Natural killer cell (primary cell): ENCODE data around the gene TTC9B. TPM values are rescaled to one million over a fixed set of nuclear protein-coding genes. Genes with fewer than 3 reads are reported as not detected.

ENCODE experiments used
- ATAC-seq, 3 donors: fragments of 150-1000 bp in 2 of 3; fragments of 200-7000 bp in 1 of 3; cut with Tn5 transposase; 1 replicate in 1 of 3; 2 replicates in 2 of 3; pipeline ENCODE4 v1.10.0; 2021; ENCODE audit warnings: mild to moderate bottlenecking in 2 of 3, moderate library complexity in 2 of 3
- DNase-seq, 2 donors: peaks; one replicate each; pipeline versions ENCODE4 v3.0.0 to v3.0.0-alpha.2; 2013 to 2021; ENCODE audit warnings: mixed read lengths in 1 of 2
- H3K27ac ChIP-seq: one replicate; pipeline ENCODE4 v1.5.1; 2013; ENCODE audit warnings: mild to moderate bottlenecking, low read length
- H3K27me3 ChIP-seq: one replicate; pipeline ENCODE4 v1.6.1; 2013; ENCODE audit warnings: low read length; ENCODE audit not compliant: control insufficient read depth, insufficient read depth
- H3K36me3 ChIP-seq: one replicate; pipeline ENCODE4 v1.6.1; 2013; ENCODE audit warnings: low read length; ENCODE audit not compliant: control insufficient read depth, insufficient read depth
- H3K4me1 ChIP-seq: one replicate; pipeline ENCODE4 v1.6.1; 2013; ENCODE audit warnings: low read length; ENCODE audit not compliant: control insufficient read depth, insufficient read depth
- H3K4me3 ChIP-seq: one replicate; pipeline ENCODE4 v1.5.1; 2013; ENCODE audit warnings: low read length
- H3K9me3 ChIP-seq: one replicate; pipeline ENCODE4 v1.6.1; 2013; ENCODE audit warnings: low read length; ENCODE audit not compliant: control insufficient read depth, insufficient read depth
- H3K27ac Mint-ChIP-seq, 2 donors: one replicate each; pipeline ENCODE4 v1.8.0; 2022; ENCODE audit warnings: mild to moderate bottlenecking in 2 of 2, mixed read lengths in 2 of 2, moderate library complexity in 1 of 2
- H3K27me3 Mint-ChIP-seq, 2 donors: one replicate each; pipeline ENCODE4 v1.8.0; 2022; ENCODE audit warnings: low read depth in 2 of 2, mixed read lengths in 2 of 2
- H3K36me3 Mint-ChIP-seq: one replicate; pipeline ENCODE4 v1.8.0; 2022; ENCODE audit warnings: mixed read lengths
- H3K4me1 Mint-ChIP-seq, 2 donors: one replicate each; pipeline ENCODE4 v1.8.0; 2022; ENCODE audit warnings: mixed read lengths in 2 of 2
- H3K4me3 Mint-ChIP-seq: one replicate; pipeline ENCODE4 v1.8.0; 2022; ENCODE audit warnings: mild to moderate bottlenecking, moderate library complexity, mixed read lengths
- H3K9me3 Mint-ChIP-seq, 2 donors: one replicate each; pipeline ENCODE4 v1.8.0; 2022; ENCODE audit warnings: mixed read lengths in 2 of 2
- WGBS: methylation state at CpG from one replicate; pipeline ENCODE4 v1.1.7; 2013; ENCODE audit warnings: missing lambda C conversion rate; ENCODE audit not compliant: insufficient coverage; 5-methylcytosine and 5-hydroxymethylcytosine counted together
- intact Hi-C: fragments of 100-400 bp; cut with micrococcal nuclease; formaldehyde crosslinking; loops from one replicate; pipeline ENCODE4 v1.14.2; 2022
- total RNA-seq, 4 donors: library from RNA; stranded (reverse); fragments of 120-200 nt in 1 of 4; gene quantifications; one replicate each; pipeline versions ENCODE4 v1.2.3 to v1.2.4, GENCODE V29; 2013 to 2022
- TF ChIP-seq, protein P1 (sequence below): fragments of 200-600 bp; IDR thresholded peaks from one replicate; pipeline ENCODE4 v1.8.0; 2022; ENCODE audit warnings: antibody characterized with exemption

The TTC9B gene
- total RNA-seq, 3 donors from 2014 or later (not counting 1 experiment from before 2014, with no cell fraction given) = not detected

DNA sequence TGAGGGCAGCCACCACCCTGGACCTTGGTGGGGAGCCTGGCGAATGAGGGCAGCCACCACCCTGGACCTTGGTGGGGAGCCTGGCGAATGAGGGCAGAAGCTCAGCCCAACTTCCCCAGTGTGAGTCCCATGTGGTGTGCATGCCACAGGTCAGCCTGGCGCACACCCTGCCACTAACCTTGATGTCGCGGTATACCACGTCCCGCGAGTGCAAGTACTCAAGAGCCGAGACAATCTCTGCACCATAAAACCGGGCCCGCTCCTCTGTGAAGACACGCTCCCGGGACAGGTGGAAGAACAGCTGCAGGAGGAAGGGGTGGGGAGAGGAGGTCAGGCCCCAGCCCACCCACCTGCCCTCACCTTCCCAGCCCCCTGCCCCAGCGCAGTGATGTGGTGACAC lies 19.6 kb upstream of the TTC9B start:
- no peaks in the 10 kb centered on the region for H3K9me3 Mint-ChIP-seq
- 93% methylated on average over 13 of the region's 14 CpGs for WGBS
- H3K4me1 Mint-ChIP-seq = peaks cover 0 to 11% of the 10 kb centered on the region in 2 donors
- Histone ChIP-seq H3K4me3 (no peak overlapping the region), H3K36me3 (peaks cover 74% of the 10 kb centered on the region), H3K4me1 (no peaks in the 10 kb centered on the region), H3K9me3 (no peaks in the 10 kb centered on the region), H3K27ac (no peak overlapping the region), H3K27me3 (no peaks in the 10 kb centered on the region)
- DNase-seq (no peak), ATAC-seq (no peak)
- H3K27ac Mint-ChIP-seq = no peak overlapping the region
- no peak overlapping the region for H3K4me3 Mint-ChIP-seq
- TF ChIP-seq, protein P1, sequence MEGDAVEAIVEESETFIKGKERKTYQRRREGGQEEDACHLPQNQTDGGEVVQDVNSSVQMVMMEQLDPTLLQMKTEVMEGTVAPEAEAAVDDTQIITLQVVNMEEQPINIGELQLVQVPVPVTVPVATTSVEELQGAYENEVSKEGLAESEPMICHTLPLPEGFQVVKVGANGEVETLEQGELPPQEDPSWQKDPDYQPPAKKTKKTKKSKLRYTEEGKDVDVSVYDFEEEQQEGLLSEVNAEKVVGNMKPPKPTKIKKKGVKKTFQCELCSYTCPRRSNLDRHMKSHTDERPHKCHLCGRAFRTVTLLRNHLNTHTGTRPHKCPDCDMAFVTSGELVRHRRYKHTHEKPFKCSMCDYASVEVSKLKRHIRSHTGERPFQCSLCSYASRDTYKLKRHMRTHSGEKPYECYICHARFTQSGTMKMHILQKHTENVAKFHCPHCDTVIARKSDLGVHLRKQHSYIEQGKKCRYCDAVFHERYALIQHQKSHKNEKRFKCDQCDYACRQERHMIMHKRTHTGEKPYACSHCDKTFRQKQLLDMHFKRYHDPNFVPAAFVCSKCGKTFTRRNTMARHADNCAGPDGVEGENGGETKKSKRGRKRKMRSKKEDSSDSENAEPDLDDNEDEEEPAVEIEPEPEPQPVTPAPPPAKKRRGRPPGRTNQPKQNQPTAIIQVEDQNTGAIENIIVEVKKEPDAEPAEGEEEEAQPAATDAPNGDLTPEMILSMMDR = no peak
- no peaks in the 10 kb centered on the region for H3K27me3 Mint-ChIP-seq
- H3K36me3 Mint-ChIP-seq = no peaks in the 10 kb centered on the region
- intact Hi-C loops = no loop called here

- WGBS = 93% methylated on average over 6 of the region's 6 CpGs
- Histone ChIP-seq H3K27me3 (no peaks in the 10 kb centered on the region), H3K4me1 (no peaks in the 10 kb centered on the region), H3K27ac (no peak overlapping the region), H3K36me3 (peaks cover 64% of the 10 kb centered on the region), H3K4me3 (no peak overlapping the region), H3K9me3 (no peaks in the 10 kb centered on the region)
- Mint-ChIP-seq H3K27ac (no peak overlapping the region), H3K27me3 (no peaks in the 10 kb centered on the region), H3K9me3 (no peaks in the 10 kb centered on the region), H3K4me1 (peaks cover 0 to 4% of the 10 kb centered on the region in 2 donors), H3K4me3 (no peak overlapping the region), H3K36me3 (no peaks in the 10 kb centered on the region)
- no peak for ATAC-seq
- no peak for DNase-seq
- intact Hi-C loops = no loop called here
- TF ChIP-seq, protein P1 = no peak
Measured at GRCh38 chr19:40236366-40236765, 18.2 kb upstream of the TTC9B start.

DNA sequence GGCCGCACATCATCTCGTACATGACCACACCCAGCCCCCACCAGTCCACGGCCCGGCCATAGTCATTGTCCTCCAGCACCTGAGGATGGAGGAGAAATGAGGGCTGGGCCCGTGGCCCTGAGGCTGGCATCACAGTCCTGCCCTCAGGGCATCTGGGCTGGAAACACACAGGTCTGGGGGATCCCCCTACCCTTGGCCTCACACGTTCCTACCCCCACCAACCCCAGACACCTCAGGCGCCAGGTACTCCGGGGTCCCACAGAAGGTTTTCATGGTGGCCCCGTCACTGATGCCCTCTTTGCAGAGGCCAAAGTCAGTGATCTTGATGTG lies 17.8 kb upstream of the TTC9B start:
- peaks cover 0 to 4% of the 10 kb centered on the region in 2 donors for H3K4me1 Mint-ChIP-seq
- ATAC-seq = no peak
- Histone ChIP-seq H3K27ac (no peak overlapping the region), H3K9me3 (no peaks in the 10 kb centered on the region), H3K27me3 (no peaks in the 10 kb centered on the region), H3K4me1 (no peaks in the 10 kb centered on the region), H3K36me3 (peaks cover 61% of the 10 kb centered on the region), H3K4me3 (no peak overlapping the region)
- 95% methylated on average over 5 of the region's 9 CpGs for WGBS
- DNase-seq = no peak
- H3K9me3 Mint-ChIP-seq = no peaks in the 10 kb centered on the region
- intact Hi-C loops = no loop called here
- no peak overlapping the region for H3K4me3 Mint-ChIP-seq
- H3K27ac Mint-ChIP-seq = no peak overlapping the region
- TF ChIP-seq, protein P1 = no peak
- no peaks in the 10 kb centered on the region for H3K36me3 Mint-ChIP-seq
- no peaks in the 10 kb centered on the region for H3K27me3 Mint-ChIP-seq

DNA sequence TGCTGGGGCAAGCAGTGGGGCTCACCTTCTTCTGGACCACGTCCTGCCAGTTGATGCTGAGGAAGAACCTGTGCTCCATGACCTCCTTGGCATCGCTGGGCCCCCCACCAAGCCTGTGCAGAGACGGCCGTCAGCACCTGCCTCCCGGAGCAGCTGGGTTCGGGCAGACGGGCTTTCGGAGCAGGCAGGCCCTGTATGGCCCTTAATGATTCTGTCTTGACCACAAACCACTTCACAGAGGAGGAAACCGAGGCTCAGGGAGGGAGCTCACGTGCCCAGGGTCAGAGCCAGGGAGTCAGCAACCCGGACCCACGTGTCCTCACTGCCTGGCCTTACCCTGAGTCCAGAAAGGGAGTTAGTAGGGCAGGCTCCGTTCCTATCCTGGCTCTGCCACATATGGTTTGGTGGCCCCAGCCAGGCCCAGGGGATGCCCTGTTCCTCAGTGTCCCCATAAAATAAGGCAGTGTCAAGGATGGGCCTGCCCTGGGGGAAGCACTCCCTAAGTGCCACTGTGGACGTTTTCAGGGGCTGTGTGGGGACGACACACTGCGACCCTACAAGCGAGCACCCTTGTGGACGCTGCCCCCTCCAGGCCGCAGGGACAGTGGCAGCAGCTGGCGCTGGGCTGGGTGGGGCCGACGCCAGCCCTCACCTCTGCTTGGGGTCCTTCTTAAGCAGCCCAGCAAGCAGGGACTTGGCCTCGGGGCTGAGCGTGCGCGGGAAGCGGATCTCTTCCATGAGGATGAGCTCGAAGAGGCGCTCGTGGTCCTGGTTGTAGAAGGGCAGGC lies 17.2 kb upstream of the TTC9B start:
- peak in 1 of 3 donors; percentile 20 for ATAC-seq
- Mint-ChIP-seq H3K4me1 (peaks cover 0 to 4% of the 10 kb centered on the region in 2 donors), H3K9me3 (no peaks in the 10 kb centered on the region), H3K27ac (no peak overlapping the region), H3K36me3 (no peaks in the 10 kb centered on the region), H3K4me3 (no peak overlapping the region), H3K27me3 (no peaks in the 10 kb centered on the region)
- DNase-seq = no peak
- Histone ChIP-seq H3K4me3 (no peak overlapping the region), H3K4me1 (no peaks in the 10 kb centered on the region), H3K9me3 (no peaks in the 10 kb centered on the region), H3K27me3 (no peaks in the 10 kb centered on the region), H3K27ac (no peak overlapping the region), H3K36me3 (peaks cover 58% of the 10 kb centered on the region)
- TF ChIP-seq, protein P1 = no peak
- intact Hi-C loops = no loop called here
- 95% methylated on average over 30 of the region's 30 CpGs for WGBS
